ENCODE data around the gene KRT27.
"Not testable (repeated sequence)": the region's sequence is repeated elsewhere in the genome, so short reads cannot be mapped to it uniquely, and the experiment has no call there.

KRT27 gene

GRCh38 chr17:40782450-40782849 lies at the start of gene KRT27:
Gene KRT27, minus strand, starts transcription at chr17:40782550. Its CDS starts 57 bp downstream, at chr17:40782493.
- DNase-seq (ENCODE audit: low read depth in 2 of 3, low spot score in 1 of 3): no peak

GRCh38 chr17:40830085-40830776 lies 47.9 kb upstream of the KRT27 start:
- DNase-seq (ENCODE audit: low read depth in 2 of 3, low spot score in 1 of 3): no peak

GRCh38 chr17:40828454-40829044 lies 46.2 kb upstream of the KRT27 start:
- DNase-seq (ENCODE audit: low read depth in 2 of 3, low spot score in 1 of 3): no peak

- no peak for DNase-seq (ENCODE audit: low read depth in 2 of 3, low spot score in 1 of 3)
These were observed 45.5 kb upstream of the KRT27 start for GRCh38 chr17:40827746-40828453.

- no peak for DNase-seq (ENCODE audit: low read depth in 2 of 3, low spot score in 1 of 3)
These were observed 43.2 kb upstream of the KRT27 start for GRCh38 chr17:40825599-40825998.

GRCh38 chr17:40824015-40824832 lies 41.9 kb upstream of the KRT27 start:
- DNase-seq (ENCODE audit: low read depth in 2 of 3, low spot score in 1 of 3): no peak

- no peak for DNase-seq (ENCODE audit: low read depth in 2 of 3, low spot score in 1 of 3)
These were observed 39.9 kb upstream of the KRT27 start, which contains the start of gene KRT10 for GRCh38 chr17:40822132-40822812. Gene KRT10, minus strand, starts transcription at chr17:40822614. Its CDS starts 29 bp downstream, at chr17:40822585.

GRCh38 chr17:40821536-40821935 lies 39.2 kb upstream of the KRT27 start:
- no peak for DNase-seq (ENCODE audit: low read depth in 2 of 3, low spot score in 1 of 3)

GRCh38 chr17:40820228-40820838 lies 38.0 kb upstream of the KRT27 start:
- DNase-seq (ENCODE audit: low read depth in 2 of 3, low spot score in 1 of 3): no peak

GRCh38 chr17:40819528-40820125 lies 37.3 kb upstream of the KRT27 start:
- DNase-seq (ENCODE audit: low read depth in 2 of 3, low spot score in 1 of 3): no peak

- DNase-seq (ENCODE audit: low read depth in 2 of 3, low spot score in 1 of 3): peak; percentile 74 to 80 (median 79)
These were observed 36.6 kb upstream of the KRT27 start for GRCh38 chr17:40818733-40819527.

GRCh38 chr17:40818343-40818732 lies 36.0 kb upstream of the KRT27 start:
- DNase-seq (ENCODE audit: low read depth in 2 of 3, low spot score in 1 of 3): no peak

- no peak for DNase-seq (ENCODE audit: low read depth in 2 of 3, low spot score in 1 of 3)
These were observed 34.8 kb upstream of the KRT27 start for GRCh38 chr17:40817103-40817682.

GRCh38 chr17:40816569-40816968 lies 34.2 kb upstream of the KRT27 start:
- DNase-seq (ENCODE audit: low read depth in 2 of 3, low spot score in 1 of 3): no peak

GRCh38 chr17:40815381-40815780 lies 33.0 kb upstream of the KRT27 start:
- DNase-seq (ENCODE audit: low read depth in 2 of 3, low spot score in 1 of 3): no peak

GRCh38 chr17:40814657-40815056 lies 32.3 kb upstream of the KRT27 start:
- not testable (repeated sequence) for DNase-seq (ENCODE audit: low read depth in 2 of 3, low spot score in 1 of 3)

GRCh38 chr17:40813804-40814203 lies 31.5 kb upstream of the KRT27 start:
- DNase-seq (ENCODE audit: low read depth in 2 of 3, low spot score in 1 of 3): no peak

GRCh38 chr17:40812639-40813038 lies 30.3 kb upstream of the KRT27 start:
- DNase-seq (ENCODE audit: low read depth in 2 of 3, low spot score in 1 of 3): no peak

- DNase-seq (ENCODE audit: low read depth in 2 of 3, low spot score in 1 of 3): no peak
These were observed 28.1 kb upstream of the KRT27 start for GRCh38 chr17:40810494-40810893.
